ENCODE data around the gene ARHGEF16.

The ARHGEF16 gene

DNA sequence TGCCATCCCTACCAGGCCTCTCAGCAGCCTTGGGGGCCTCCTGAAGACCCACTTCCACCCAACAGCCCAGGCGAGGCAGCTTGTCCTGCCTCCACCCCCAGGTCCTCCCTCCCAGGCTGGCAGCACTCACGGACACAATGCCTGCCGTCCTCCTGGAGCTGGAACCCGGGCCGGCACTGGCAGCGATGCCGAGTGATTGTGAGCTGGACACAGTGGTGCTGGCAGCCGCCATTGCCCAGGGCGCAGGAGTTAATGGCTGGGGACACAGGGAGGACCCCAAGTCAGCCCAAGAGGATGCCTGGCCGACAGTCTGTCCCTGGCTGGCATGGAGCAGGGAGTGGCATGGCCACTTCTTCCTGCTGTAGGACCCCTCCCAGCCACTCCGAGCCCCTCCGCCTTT, 60.8 kb downstream of the ARHGEF16 start:
- H3K27ac ChIP-seq (ENCODE audit: low read length) = no peak overlapping the region
- H2AFZ ChIP-seq (ENCODE audit: low read length) = no peak overlapping the region
- H3K9ac ChIP-seq (ENCODE audit: low read length) = no peak overlapping the region
- peaks cover 93% of the 10 kb centered on the region for H3K27me3 ChIP-seq (replicated peaks; ENCODE audit: insufficient read depth, low read length)
- no peak for DNase-seq
- no peaks in the 10 kb centered on the region for H3F3A ChIP-seq (ENCODE audit: insufficient read depth, low read length)
- no peaks in the 10 kb centered on the region for H3K79me2 ChIP-seq (ENCODE audit: low read length)
- H3K4me2 ChIP-seq (ENCODE audit: low read depth, low read length) = no peak overlapping the region
- H3K36me3 ChIP-seq (replicated peaks; ENCODE audit: insufficient read depth, low read length) = no peaks in the 10 kb centered on the region
- no peaks in the 10 kb centered on the region for H4K20me1 ChIP-seq (ENCODE audit: insufficient read depth, low read length)
- no peaks in the 10 kb centered on the region for H3K9me2 ChIP-seq (replicated peaks; ENCODE audit: insufficient read depth, low read length)
- no peaks in the 10 kb centered on the region for H3K9me3 ChIP-seq (replicated peaks; ENCODE audit: insufficient read depth, low read length)
- no peaks in the 10 kb centered on the region for H3K4me1 ChIP-seq (ENCODE audit: low read length)
- no peak for TF ChIP-seq EZH2phosphoT487 (IDR thresholded peaks at IDR 0.05; ENCODE audit: low read length)
- TF ChIP-seq CTCF (IDR thresholded peaks at IDR 0.05; ENCODE audit: low read length) = no peak
- no peak for TF ChIP-seq EZH2 (optimal IDR thresholded peaks at IDR 0.05; ENCODE audit: low read depth, low read length)
- no peak overlapping the region for H3K4me3 ChIP-seq (ENCODE audit: low read length)

DNA sequence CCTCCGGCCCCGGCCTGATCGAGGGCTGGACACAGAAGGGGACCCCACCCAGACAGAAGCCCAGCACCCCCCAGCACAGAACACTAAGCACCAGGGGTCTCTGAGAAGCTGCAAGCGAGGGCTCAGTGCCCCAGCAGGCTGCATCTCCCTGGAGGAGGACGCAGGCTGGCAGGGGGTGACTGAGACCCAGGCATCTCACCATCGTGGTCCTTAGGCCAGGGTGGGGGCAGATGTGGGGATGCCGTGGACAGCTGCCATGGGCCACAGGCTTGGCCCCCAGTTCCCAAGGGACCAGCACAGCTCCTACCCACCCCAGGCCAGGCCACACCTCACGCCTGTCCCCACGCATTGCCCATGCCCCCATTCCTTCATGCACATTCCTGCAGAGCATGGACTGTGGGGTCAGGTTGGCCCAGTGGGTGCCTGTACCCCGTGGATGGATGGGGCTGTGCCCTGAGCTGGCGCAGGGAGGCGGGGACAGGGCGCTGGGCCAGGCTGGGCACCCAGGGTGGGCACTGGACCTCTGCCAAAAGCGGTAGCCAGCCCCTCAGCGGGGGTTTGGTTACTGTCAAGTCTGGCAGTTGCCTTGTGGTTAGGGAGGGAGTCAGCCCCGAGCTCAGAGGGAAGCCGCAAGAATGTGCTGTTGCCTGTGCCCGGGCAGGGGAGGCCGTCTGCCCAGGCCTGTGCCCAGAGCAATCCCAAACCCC, 61.5 kb downstream of the ARHGEF16 start:
- Histone ChIP-seq H3K9me3 (replicated peaks; ENCODE audit: insufficient read depth, low read length) (no peaks in the 10 kb centered on the region), H3K27me3 (replicated peaks; ENCODE audit: insufficient read depth, low read length) (peaks cover 91% of the 10 kb centered on the region), H3F3A (ENCODE audit: insufficient read depth, low read length) (no peaks in the 10 kb centered on the region), H3K4me2 (ENCODE audit: low read depth, low read length) (no peak overlapping the region), H3K9ac (ENCODE audit: low read length) (no peak overlapping the region), H3K4me1 (ENCODE audit: low read length) (no peaks in the 10 kb centered on the region), H3K4me3 (ENCODE audit: low read length) (no peak overlapping the region), H3K79me2 (ENCODE audit: low read length) (no peaks in the 10 kb centered on the region), H4K20me1 (ENCODE audit: insufficient read depth, low read length) (no peaks in the 10 kb centered on the region), H2AFZ (ENCODE audit: low read length) (no peak overlapping the region), H3K27ac (ENCODE audit: low read length) (no peak overlapping the region), H3K9me2 (replicated peaks; ENCODE audit: insufficient read depth, low read length) (no peaks in the 10 kb centered on the region), H3K36me3 (replicated peaks; ENCODE audit: insufficient read depth, low read length) (no peaks in the 10 kb centered on the region)
- DNase-seq = no peak
- TF ChIP-seq EZH2 (optimal IDR thresholded peaks at IDR 0.05; ENCODE audit: low read depth, low read length) (no peak), EZH2phosphoT487 (IDR thresholded peaks at IDR 0.05; ENCODE audit: low read length) (no peak), CTCF (IDR thresholded peaks at IDR 0.05; ENCODE audit: low read length) (no peak)

- Histone ChIP-seq H3K9me3 (replicated peaks; ENCODE audit: insufficient read depth, low read length) (no peaks in the 10 kb centered on the region), H4K20me1 (ENCODE audit: insufficient read depth, low read length) (no peaks in the 10 kb centered on the region), H3K4me3 (ENCODE audit: low read length) (no peak overlapping the region), H3F3A (ENCODE audit: insufficient read depth, low read length) (no peaks in the 10 kb centered on the region), H3K27me3 (replicated peaks; ENCODE audit: insufficient read depth, low read length) (peaks cover 91% of the 10 kb centered on the region), H3K9me2 (replicated peaks; ENCODE audit: insufficient read depth, low read length) (no peaks in the 10 kb centered on the region), H3K9ac (ENCODE audit: low read length) (no peak overlapping the region), H3K4me2 (ENCODE audit: low read depth, low read length) (no peak overlapping the region), H3K27ac (ENCODE audit: low read length) (no peak overlapping the region), H3K79me2 (ENCODE audit: low read length) (no peaks in the 10 kb centered on the region), H3K4me1 (ENCODE audit: low read length) (no peaks in the 10 kb centered on the region), H3K36me3 (replicated peaks; ENCODE audit: insufficient read depth, low read length) (no peaks in the 10 kb centered on the region), H2AFZ (ENCODE audit: low read length) (no peak overlapping the region)
- no peak for TF ChIP-seq EZH2phosphoT487 (IDR thresholded peaks at IDR 0.05; ENCODE audit: low read length)
- no peak for TF ChIP-seq EZH2 (optimal IDR thresholded peaks at IDR 0.05; ENCODE audit: low read depth, low read length)
- no peak for TF ChIP-seq CTCF (IDR thresholded peaks at IDR 0.05; ENCODE audit: low read length)
- DNase-seq = no peak
Measured at GRCh38 chr1:3516481-3516869, 62.0 kb downstream of the ARHGEF16 start.
